Hematopoietic multipotent progenitor cell treated with erythropoietin and hydrocortisone succinate and interleukin-3 and kit ligand, for 17 days (in vitro differentiated cells): ENCODE data around the gene BABAM1.

Experiments used
- DNase-seq: peaks from one replicate; pipeline ENCODE4 v3.0.0-alpha.2; 2015; ENCODE audit warnings: low spot score

The BABAM1 gene

DNA sequence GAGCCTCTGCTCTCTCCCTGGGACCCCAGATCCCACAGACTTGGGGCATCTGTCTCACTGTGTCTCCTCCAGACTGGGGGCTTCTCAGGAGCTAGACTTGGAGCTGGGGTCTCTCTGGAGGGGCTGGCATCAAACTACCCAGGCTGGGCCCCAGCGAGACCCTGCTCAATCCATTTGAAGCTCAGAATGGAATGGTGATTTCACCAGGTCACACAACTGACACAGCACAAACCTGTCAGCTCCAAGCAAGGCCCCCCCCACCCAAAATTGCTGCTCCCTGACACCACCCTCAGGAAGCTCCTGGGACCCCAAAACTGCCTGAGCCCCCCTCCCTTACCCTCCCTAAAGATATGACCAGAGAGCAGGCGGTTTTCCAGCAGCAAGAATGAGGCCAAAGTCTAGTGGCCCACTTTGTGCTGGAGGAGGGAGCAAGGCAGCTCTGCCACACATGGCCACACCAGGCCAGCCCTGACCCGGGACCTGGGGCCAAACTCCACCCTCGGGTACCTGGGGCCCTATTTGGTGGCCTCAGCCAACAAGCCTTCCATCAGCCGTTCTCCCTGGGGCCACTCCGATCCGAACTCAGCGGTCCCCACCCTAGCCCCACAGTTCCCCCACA lies 23.9 kb upstream of the BABAM1 start:
- DNase-seq: no peak

DNA sequence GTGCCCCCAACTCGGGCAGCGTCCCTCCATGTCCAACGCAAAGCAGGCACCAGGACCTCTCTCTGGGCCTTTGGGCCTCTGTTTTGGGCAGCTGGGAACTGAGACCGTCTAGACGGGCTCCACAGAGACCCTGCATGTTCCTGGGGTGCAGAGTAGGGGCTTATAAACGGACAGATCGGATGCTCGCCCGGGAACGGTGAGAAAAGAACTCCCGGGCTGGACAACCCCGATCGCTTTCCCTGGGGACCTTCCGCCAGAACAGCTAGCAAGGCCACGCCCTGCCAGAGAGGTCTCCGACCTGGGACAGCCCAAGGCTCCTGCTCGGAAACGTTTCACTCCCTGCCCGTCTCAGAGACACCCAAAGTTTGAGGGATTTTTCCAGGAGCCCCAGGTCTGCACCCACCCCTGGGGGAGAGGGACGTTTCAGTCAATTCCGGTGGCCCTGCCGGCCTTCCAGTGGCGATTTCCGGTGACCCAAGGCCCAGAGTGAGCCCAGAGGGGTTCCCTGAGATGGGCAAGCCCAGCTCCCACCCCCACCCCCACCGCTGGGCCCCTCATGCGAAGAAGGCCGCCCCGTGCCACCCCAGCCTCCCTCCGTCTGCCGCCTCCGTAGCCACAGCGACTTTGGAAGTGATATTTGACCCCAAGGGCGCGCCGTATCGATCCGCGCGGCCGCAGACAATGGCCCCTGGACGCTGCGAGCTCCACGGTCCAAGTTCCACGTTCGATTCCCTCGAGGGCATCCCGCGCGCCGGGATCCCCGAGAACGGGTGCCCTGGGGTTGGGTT lies 23.2 kb upstream of the BABAM1 start:
- no peak for DNase-seq

- DNase-seq: no peak
Observed at GRCh38 chr19:17244618-17245534, 22.4 kb upstream of the BABAM1 start.

DNA sequence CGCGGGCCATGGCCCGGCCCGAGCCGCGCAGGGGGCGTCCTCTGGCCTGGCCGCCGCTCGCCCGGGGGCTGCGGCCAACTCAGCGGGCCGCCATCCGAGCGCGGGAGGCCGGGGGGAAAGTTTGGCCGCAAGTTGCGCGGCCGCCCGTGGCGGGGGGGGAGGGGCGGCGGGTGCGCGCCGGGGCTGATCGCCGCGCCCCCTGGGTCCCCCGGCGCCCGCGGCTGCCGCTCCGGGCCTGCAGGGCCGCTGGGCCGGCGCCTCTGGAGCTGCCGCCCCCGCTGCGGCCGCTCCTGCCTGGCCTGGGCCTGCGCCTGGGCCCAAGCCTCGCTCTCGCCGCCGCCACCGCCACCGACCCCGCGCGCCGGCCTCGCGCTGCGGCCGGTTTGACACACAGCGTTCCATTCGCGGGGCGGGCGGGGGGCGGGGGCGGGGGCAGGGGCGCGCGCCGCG lies 21.7 kb upstream of the BABAM1 start, which contains the start of gene NR2F6:
NR2F6 (minus strand) TSS at position 385 of the 450 bp plus-strand sequence. CDS start 699 bp downstream, outside the sequence.
- no peak for DNase-seq

- DNase-seq: no peak
Observed at GRCh38 chr19:17246681-17247425, 20.4 kb upstream of the BABAM1 start.

- DNase-seq: no peak
Observed at GRCh38 chr19:17248011-17248776, 19.0 kb upstream of the BABAM1 start.

- DNase-seq: no peak
Observed at GRCh38 chr19:17249887-17250548, 17.2 kb upstream of the BABAM1 start.

GRCh38 chr19:17254636-17255035 lies 12.6 kb upstream of the BABAM1 start:
- DNase-seq: no peak

DNA sequence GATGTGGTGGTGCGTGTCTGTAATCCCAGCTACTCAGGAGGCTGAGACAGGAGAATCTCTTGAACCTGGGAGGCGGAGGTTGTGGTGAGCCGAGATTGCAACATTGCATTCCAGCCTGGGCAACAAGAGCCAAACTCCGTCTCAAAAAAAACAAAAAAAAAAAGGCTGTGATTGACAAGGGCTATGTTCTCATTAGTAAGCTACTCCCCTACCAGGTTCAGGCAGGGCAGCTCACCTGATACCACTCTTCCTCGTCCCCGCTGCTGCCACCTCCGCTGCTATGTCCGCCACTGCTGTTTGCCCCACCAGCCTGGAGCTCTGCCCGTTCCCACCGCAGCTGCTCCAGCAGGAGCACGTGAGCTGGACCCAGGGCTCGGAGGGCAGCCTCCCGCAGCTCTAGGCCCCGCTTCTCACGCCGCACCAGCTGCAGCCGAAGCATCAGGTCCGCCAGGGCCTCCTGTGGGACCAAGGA lies 12.1 kb upstream of the BABAM1 start:
- no peak for DNase-seq

GRCh38 chr19:17256130-17256529 lies 11.1 kb upstream of the BABAM1 start:
- no peak for DNase-seq

GRCh38 chr19:17259118-17259780 lies 8.0 kb upstream of the BABAM1 start:
- no peak for DNase-seq

DNA sequence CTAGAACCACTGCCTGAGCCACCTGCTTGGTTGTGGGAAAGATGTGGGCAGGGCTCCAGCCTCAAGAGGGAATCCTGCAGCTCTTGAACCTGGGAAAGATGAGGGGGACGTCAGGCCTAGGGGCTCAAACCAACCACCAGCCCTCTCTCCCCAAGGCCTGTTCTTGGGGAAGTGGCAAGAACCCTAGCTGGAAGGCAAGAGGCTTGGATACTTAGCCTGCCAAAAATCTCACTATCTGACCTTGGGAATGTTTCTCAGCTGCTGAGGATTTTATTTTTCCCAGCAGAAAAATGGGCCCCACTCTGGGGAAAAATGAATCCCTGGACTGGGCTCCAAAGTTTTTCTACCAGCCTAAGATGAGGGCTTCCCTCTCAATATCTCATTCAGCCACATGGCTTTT lies 7.3 kb upstream of the BABAM1 start:
- DNase-seq: no peak

DNA sequence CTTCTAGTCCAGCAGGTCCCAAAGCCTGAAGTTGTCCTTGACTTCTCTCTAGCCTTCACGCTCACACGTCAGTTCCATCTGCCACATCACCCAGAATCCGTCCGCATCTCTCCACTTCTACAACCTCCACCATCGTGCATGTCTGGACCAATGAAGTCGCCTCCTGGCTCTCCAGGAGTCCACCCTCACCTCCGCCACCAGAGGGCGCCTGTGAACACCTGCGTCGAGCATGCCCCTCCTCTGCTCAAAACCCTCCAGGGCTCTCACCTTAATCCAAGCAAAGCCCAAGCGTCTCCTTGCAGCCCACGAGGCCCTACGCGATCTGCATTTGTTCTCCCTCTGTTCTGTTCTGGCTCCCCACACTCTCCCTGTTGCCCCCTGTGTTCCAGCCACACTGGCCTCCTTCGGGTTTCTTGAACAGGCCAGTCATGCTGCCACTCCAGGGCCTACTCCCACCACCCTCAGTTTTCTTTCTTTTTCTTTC lies 6.4 kb upstream of the BABAM1 start:
- DNase-seq: peak; percentile 95

GRCh38 chr19:17262557-17262956 lies 4.7 kb upstream of the BABAM1 start:
- no peak for DNase-seq

- no peak for DNase-seq
Observed at GRCh38 chr19:17263712-17264640, 3.3 kb upstream of the BABAM1 start.

- no peak for DNase-seq
Observed at GRCh38 chr19:17264641-17264979, 2.6 kb upstream of the BABAM1 start, which contains the start of gene USHBP1. USHBP1 (minus strand) TSS chr19:17264745; CDS start chr19:17264299, 446 bp downstream.

DNA sequence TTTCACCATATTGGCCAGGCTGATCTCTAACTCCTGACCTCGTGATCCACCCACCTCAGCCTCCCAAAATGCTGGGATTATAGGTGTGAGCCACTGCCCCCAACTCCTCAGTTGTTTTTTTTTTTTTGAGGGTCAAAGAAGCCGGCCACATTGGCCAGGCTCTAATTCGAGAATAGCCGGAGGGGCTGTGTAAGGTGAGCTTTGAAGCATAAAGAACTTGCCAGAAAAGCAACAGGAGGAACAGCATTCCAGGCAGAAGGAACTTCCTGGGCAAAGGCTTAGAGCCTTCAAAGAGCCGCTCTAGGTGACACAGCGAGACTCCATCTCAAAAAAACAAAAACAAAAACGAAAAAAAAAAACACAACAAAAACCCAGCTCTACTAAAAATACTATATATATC lies 1.2 kb upstream of the BABAM1 start:
- DNase-seq: no peak

- no peak for DNase-seq
Observed at GRCh38 chr19:17266589-17266974, 661 bp upstream of the BABAM1 start.
